GM15510 (cell line): ENCODE data around the gene CSNK1G3.

Experiments
- POLR2A ChIP-seq: IDR thresholded peaks from 3 replicates; pipeline ENCODE4 v1.6.1; 2011; ENCODE audit warnings: borderline replicate concordance; ENCODE audit not compliant: insufficient read length; ENCODE audit errors: extremely low read depth

CSNK1G3 gene

DNA sequence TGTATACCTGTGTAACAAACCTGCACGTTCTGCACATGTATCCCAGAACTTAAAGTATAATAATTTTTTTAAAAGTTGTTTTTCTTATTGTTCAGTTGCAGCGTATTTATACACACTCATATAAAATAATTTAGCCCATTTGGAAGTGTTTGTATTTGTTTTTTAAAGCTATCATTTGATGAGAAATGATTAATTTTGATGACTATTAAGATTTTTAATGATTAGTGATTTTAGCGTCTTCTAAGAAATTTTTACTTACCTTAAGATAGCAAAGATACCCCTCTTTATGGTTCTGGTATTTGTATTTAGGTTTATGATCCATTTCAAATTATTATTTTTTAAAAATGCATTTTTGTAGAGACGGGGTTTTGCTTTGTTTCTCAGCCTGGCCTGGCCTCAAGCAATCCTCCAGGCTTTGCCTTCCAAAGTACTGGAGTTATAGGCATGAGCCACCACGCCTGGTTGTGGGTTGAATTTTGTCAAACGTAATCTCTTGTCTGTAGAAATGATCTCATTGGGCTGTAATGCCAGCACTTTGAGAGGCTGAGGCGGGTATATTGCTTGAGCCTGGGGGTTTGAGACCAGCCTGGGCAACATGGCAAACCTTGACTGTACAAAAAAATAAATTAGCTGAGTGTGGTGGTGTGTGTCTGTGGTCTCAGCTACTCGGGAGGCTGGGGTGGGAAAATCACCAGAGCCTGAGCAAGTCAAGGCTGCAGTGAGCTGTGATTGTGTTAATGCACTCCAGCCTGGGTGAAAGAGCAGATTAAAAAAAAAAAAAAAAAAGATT, 26.9 kb downstream of the CSNK1G3 start:
- TF ChIP-seq POLR2A: no peak

DNA sequence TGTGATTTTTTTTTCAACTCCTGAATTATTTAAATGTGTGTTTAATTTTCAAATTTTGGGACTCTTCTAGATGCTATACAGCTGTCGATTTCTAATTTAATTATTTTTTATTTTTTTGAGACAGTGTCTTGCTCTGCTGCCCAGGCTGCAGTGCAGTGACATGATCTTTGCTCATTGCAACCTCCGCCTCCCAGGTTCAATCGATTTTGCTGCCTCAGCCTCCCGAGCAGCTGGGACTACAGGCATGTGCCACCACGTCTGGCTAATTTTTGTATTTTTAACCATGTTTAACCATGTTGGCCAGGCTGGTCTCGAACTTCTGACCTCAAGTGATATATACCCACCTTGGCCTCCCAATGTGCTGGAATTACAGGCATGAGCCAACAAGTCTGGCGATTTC, 28.6 kb downstream of the CSNK1G3 start:
- TF ChIP-seq POLR2A: no peak

DNA sequence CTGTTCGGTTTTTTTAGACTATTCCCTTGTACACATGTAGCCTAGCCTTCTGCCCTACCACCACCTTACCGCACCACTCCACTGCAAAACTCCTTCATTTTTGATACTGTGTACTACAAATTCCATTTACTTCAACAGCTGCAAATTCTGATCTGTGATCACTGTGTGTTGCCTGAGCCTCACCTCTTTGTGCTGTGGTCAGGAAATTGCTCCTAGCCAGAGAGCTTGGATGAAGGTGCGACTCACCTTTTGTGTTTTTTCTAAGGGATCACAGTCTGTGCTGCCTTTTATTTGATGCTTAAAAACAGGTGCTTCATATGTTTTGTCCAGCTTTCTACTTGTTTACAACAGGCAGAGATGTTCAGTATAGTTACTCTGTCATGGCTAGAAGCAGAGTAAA, 31.5 kb downstream of the CSNK1G3 start:
- no peak for TF ChIP-seq POLR2A

- TF ChIP-seq POLR2A: no peak
Observed at GRCh38 chr5:123545506-123545905, 33.5 kb downstream of the CSNK1G3 start.

GRCh38 chr5:123546657-123547056, 34.7 kb downstream of the CSNK1G3 start:
- no peak for TF ChIP-seq POLR2A

DNA sequence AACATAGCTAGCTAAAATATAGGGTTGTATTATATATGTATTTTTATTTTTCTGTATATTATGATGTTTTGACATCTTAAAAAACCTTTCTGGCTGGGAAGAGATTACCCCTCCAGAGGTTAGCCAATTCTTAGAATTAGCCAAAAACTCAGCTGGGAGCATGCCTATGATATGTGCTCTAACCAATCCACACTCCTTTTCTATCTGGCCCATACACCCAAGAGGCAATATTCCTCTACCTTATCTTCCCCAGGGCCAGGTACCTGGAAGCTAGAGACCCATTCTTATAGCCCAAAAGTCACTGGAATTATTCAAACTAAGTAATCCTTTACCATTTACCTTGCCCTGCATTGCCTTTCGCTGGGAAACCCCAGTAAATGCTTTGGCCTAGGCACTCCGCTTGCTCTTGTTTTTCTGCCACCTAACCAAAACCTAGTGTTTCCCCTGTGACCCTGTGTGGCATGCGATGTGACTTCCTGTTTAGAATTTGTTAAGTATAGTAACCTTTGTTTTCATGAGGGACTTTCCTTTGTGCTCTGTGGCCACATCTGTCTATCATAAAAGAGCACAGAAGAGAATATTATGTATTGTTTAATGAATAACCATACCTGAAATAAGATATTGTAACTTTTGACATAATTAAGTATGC, 37.4 kb downstream of the CSNK1G3 start:
- TF ChIP-seq POLR2A: no peak

DNA sequence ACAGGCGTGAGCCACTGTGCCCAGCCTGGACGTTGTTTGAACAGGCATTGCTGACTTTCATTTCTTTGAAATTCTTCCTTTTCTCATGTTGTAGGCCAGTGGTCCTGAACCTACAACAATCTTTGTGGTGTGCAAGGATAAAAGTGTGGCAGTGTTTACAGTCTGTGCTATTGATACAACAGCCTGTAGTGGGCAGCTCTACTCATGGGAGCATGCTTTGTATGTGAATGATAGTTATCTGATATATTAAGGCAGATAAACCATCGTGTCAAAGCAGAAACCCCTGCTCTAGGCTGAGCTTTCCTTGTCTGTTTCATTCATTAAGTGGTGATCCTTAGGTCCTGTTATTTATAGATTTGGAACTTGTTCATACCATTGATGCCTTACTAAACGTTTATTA, 42.6 kb downstream of the CSNK1G3 start:
- TF ChIP-seq POLR2A: no peak

DNA sequence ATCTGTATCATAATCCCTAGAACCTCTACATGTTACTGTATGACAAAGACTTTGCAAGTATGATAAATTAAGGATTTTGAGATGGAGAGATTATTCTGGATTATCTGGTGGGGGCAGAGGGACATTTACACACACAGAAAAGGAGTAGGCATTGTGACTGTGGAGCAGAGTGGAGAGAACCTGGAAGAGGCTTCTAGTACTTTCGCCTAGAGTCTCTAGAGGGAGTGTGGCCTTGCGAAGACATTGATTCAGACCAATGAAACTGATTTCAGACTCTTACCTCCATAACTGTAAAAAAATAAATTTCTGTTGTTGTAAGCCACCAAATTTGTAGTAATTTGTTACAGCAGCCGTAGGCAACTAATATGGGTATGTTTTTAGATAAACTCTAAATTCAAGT, 45.9 kb downstream of the CSNK1G3 start:
- no peak for TF ChIP-seq POLR2A

GRCh38 chr5:123558762-123559433, 46.9 kb downstream of the CSNK1G3 start:
- no peak for TF ChIP-seq POLR2A

GRCh38 chr5:123559434-123559775, 47.4 kb downstream of the CSNK1G3 start:
- no peak for TF ChIP-seq POLR2A

DNA sequence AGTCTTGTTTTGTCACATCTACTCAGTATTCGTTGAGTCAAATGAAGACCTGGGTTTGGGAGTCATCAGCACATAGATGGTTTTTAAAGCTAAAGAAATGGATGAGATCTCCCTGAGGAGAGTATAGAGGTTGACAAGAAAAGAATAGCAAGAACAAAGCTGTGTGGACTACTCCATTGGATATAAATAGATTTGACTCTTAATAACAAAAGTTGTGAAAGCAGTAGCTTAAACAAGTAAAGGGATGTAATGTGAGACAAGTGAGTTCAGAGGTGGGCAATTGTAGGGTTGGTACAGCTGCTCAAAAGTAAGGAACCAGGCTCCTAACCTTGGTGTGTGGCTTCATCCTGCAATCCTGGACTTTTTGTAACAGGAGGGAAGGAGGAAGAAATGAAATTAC, 49.3 kb downstream of the CSNK1G3 start:
- no peak for TF ChIP-seq POLR2A

DNA sequence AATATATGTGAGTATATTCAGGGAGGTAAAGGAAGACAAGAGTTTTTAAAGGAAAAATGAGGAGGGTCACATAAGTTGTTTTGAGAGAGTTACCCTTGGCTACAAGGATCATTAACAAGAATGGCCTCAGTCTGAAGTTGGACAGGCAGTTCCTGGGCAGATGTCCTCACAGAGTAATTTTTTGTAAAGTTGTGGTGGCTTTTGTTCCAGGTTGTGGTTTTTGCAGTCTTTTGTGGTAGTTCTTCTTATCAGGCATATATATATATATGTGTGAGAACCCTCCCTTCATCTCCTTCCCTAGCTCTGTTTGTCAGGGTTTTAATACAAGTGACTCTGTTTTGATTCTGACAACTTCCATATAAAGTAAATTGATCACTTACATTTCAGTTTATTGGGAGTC, 60.0 kb downstream of the CSNK1G3 start:
- TF ChIP-seq POLR2A: no peak

GRCh38 chr5:123578390-123578789, 66.4 kb downstream of the CSNK1G3 start:
- no peak for TF ChIP-seq POLR2A

GRCh38 chr5:123579410-123579809, 67.4 kb downstream of the CSNK1G3 start:
- TF ChIP-seq POLR2A: no peak

DNA sequence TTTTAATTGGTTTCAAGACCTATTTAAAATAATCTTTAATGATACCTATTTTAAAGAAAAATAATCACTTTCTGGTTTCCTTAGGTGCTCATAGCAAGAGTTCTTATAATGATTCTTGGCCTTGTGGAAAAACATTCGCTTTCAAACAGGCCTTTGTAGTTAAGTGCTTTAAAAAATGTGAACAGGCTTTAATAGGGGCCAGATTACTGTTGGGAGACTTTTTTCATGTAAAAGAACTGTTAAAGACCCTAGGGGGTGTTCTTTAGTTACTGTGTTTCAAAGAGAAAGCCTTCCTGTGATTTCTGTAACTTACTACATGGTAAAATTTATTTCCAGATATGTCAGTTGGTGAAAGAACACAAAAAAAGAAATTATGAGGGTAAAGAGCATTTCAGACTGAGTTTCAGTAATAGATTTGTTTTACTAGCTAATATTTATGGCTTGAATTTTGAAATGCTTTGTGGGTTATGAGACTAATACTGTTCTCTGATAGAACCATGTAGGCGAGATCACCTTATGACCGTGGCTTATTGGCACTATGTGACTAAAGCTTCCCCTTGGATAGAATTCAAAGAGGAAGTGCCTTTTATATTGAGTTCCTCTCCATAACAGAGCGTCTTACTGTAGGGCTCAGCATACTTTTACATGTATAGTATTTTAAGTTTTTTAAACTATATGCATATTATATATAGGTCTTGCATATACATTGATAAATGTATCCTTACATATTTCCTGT, 70.7 kb downstream of the CSNK1G3 start:
- no peak for TF ChIP-seq POLR2A
